Measurements from ENCODE around the gene PAFAH1B2.
"Not testable (repeated sequence)": the region's sequence is repeated elsewhere in the genome, so short reads cannot be mapped to it uniquely, and the experiment has no call there.

Gene PAFAH1B2

DNA sequence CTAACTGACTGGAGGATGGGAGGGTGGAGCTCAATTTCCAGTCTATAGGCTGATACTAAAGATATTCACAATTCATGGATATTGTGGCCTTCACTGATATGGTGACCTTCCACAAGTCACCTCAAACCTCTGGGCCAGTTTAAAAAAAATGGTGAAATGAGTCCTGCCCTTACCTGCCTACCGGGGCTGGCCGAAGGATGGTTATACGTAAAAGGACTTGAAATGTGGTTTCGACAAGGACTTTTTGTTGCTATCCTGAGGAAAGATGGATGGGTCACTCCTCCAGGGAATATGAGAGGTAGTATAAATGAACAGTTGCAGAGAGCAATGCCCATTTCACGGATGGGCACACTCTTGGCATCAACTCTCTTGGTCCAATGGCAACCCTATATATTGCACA lies 63.4 kb downstream of the PAFAH1B2 start:
- not testable (repeated sequence) for H3K9ac ChIP-seq (ENCODE audit: low read length); H3K4me1 ChIP-seq (ENCODE audit: control insufficient read depth, insufficient read depth, low read length); H3K27me3 ChIP-seq (ENCODE audit: control insufficient read depth, insufficient read depth, low read length); H3K4me3 ChIP-seq (ENCODE audit: low read depth, low read length); H3K27ac ChIP-seq (ENCODE audit: low read depth, low read length); H3K9me3 ChIP-seq (ENCODE audit: control insufficient read depth, insufficient read depth, low read depth, low read length)
- H3K36me3 ChIP-seq (ENCODE audit: control insufficient read depth, insufficient read depth, low read length): peaks cover 34% of the 10 kb centered on the region

DNA sequence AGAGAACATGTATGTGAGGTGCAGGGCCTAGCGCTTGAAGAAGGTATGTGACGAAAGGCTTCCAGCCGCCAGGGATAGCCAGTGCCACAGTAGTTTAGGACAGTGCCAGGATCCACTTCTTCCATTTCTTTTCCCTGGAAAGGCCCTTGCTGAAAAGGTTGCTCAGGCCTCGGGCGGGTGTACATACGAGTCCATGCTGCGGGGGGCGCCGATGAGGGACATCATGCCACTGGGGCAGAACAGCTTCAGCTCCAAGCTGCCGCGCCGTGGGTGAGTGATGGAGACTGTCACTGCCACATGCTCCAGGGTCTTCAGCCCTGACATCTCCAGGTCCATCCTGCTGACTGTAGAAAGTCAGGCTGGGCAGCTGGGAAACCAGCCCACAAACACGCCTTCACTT lies 64.6 kb downstream of the PAFAH1B2 start:
- H3K4me1 ChIP-seq (ENCODE audit: control insufficient read depth, insufficient read depth, low read length); H3K9me3 ChIP-seq (ENCODE audit: control insufficient read depth, insufficient read depth, low read depth, low read length); H3K4me3 ChIP-seq (ENCODE audit: low read depth, low read length); H3K27ac ChIP-seq (ENCODE audit: low read depth, low read length); H3K9ac ChIP-seq (ENCODE audit: low read length); H3K27me3 ChIP-seq (ENCODE audit: control insufficient read depth, insufficient read depth, low read length): not testable (repeated sequence)
- H3K36me3 ChIP-seq (ENCODE audit: control insufficient read depth, insufficient read depth, low read length): peaks cover 32% of the 10 kb centered on the region

DNA sequence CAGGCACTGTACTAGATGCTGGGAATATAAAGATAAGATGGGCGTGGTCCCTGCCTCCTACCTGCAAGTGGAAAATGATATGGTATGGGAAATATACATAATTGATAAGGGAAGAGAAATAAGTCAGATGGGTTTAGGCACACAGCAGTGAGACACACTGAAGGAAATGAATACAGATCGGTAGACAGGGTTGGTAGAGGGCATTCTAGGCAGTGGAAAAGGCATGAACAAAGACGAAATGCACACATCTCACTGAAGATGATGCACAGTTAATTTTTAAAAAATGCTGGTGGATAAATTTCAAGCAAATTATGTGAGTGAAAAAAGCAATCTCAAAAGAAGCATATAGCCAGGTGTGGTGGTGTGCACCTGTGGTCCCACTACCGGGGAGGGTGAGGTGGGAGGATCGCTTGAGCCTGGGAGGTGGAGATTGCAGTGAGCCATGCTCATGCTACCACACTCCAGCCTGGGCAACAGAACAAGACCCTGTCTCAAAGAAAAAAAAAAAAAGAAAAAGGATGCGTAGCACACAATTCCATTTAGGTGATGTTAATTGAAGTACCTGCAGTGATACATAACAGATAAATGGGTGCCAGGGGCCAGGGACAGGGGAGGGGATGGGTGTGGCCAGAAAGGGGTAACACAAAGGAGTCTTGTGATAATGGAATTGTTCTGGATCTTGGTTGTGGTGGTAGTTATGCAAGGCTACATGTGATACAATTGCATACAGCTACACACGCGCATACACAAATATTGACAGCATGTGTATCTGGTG lies 65.5 kb downstream of the PAFAH1B2 start:
- not testable (repeated sequence) for H3K27me3 ChIP-seq (ENCODE audit: control insufficient read depth, insufficient read depth, low read length); H3K27ac ChIP-seq (ENCODE audit: low read depth, low read length); H3K4me3 ChIP-seq (ENCODE audit: low read depth, low read length); H3K4me1 ChIP-seq (ENCODE audit: control insufficient read depth, insufficient read depth, low read length); H3K9ac ChIP-seq (ENCODE audit: low read length); H3K9me3 ChIP-seq (ENCODE audit: control insufficient read depth, insufficient read depth, low read depth, low read length)
- peaks cover 28% of the 10 kb centered on the region for H3K36me3 ChIP-seq (ENCODE audit: control insufficient read depth, insufficient read depth, low read length)

DNA sequence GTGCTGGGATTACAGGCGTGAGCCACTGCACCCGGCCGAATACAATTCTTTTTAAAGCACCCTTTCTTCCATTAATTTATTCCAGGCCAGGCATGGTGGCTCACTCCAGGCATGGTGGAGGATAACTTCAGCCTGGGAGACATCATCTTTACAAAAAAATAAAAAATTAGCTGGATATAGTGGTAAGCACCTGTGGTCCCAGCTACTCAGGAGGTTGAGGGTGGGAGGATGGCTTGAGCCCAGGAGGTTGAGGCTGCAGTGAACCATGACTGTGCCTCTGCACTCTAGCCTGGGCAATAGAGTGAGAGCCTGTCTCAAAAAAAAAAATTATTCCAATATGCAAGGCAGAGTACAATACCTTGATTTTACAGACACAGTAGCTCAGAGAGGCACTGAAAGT lies 66.5 kb downstream of the PAFAH1B2 start:
- H3K4me1 ChIP-seq (ENCODE audit: control insufficient read depth, insufficient read depth, low read length): no peaks in the 10 kb centered on the region
- no peaks in the 10 kb centered on the region for H3K27me3 ChIP-seq (ENCODE audit: control insufficient read depth, insufficient read depth, low read length)
- H3K9me3 ChIP-seq (ENCODE audit: control insufficient read depth, insufficient read depth, low read depth, low read length): no peaks in the 10 kb centered on the region
- no peak overlapping the region for H3K27ac ChIP-seq (ENCODE audit: low read depth, low read length)
- no peak overlapping the region for H3K9ac ChIP-seq (ENCODE audit: low read length)
- H3K36me3 ChIP-seq (ENCODE audit: control insufficient read depth, insufficient read depth, low read length): peaks cover 23% of the 10 kb centered on the region
- H3K4me3 ChIP-seq (ENCODE audit: low read depth, low read length): no peak overlapping the region

DNA sequence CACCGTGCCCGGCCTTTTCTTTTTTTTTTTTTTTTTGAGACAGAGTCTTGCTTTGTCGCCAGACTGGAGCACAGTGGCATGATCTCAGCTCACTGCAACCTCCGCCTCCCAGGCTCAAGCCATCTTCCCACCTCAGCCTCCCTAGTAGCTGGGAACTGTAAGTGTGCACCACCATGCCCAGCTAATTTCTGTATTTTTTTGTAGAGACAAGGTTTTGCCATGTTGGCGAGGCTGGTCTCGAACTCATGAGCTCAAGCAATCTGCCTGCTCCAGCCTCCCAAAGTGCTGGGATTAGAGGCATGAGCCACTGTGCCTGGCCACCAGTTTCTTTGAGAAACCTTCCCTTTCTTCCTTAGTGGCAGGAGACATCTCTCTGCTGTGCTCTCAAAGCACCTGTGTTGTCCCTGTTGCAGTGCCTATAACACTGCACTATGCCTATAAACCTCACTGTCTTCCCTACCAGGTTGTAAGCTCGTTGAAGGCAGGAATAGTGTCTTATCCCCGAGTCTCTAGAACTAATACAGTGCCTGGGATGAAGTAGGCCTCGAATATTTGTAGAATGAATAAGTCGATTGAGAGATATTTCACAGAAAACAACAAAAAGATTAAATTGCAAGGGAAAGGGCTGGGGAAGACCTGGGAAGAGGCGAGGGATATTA lies 68.7 kb downstream of the PAFAH1B2 start:
- no peak overlapping the region for H3K9ac ChIP-seq (ENCODE audit: low read length)
- no peaks in the 10 kb centered on the region for H3K9me3 ChIP-seq (ENCODE audit: control insufficient read depth, insufficient read depth, low read depth, low read length)
- H3K27ac ChIP-seq (ENCODE audit: low read depth, low read length): no peak overlapping the region
- no peaks in the 10 kb centered on the region for H3K4me1 ChIP-seq (ENCODE audit: control insufficient read depth, insufficient read depth, low read length)
- peaks cover 38% of the 10 kb centered on the region for H3K36me3 ChIP-seq (ENCODE audit: control insufficient read depth, insufficient read depth, low read length)
- no peak overlapping the region for H3K4me3 ChIP-seq (ENCODE audit: low read depth, low read length)
- no peaks in the 10 kb centered on the region for H3K27me3 ChIP-seq (ENCODE audit: control insufficient read depth, insufficient read depth, low read length)

DNA sequence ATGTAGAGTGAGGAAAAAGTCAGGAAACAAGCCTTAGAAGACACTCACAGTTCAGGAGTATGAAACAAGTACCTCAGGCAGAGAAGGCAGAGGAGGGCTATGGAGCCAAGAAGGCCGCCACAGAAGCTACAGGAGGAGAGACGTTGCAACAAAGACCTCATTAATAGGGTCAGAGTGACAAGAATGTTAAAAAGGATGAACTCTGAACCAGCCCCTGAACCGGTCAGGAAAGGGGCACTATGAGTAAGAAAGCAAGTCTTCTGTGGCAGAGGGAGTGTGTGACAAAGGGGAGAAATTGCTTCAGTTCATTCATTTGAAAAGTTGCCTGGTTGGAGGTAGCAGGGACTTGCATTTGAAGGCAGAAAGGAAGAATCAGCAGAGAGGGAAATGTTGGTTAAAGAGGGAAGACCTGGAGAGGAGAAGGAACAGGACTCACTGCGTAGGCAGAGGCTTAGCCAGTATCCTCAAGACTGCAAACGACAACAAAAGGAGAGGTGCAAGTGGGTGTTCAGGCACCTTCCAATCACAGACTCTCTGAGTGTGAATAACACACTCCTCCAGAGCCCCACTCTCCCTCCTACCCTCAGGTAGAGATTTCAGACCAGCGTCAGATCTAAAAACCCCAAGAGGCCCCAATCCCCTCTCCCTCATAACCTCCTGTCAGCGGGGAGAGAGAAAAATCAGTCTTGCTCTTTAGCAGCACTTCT lies 70.5 kb downstream of the PAFAH1B2 start:
- Histone ChIP-seq H3K27me3 (ENCODE audit: control insufficient read depth, insufficient read depth, low read length) (no peaks in the 10 kb centered on the region), H3K27ac (ENCODE audit: low read depth, low read length) (no peak overlapping the region), H3K4me1 (ENCODE audit: control insufficient read depth, insufficient read depth, low read length) (no peaks in the 10 kb centered on the region), H3K4me3 (ENCODE audit: low read depth, low read length) (no peak overlapping the region), H3K9me3 (ENCODE audit: control insufficient read depth, insufficient read depth, low read depth, low read length) (no peaks in the 10 kb centered on the region), H3K36me3 (ENCODE audit: control insufficient read depth, insufficient read depth, low read length) (peaks cover 54% of the 10 kb centered on the region), H3K9ac (ENCODE audit: low read length) (no peak overlapping the region)

DNA sequence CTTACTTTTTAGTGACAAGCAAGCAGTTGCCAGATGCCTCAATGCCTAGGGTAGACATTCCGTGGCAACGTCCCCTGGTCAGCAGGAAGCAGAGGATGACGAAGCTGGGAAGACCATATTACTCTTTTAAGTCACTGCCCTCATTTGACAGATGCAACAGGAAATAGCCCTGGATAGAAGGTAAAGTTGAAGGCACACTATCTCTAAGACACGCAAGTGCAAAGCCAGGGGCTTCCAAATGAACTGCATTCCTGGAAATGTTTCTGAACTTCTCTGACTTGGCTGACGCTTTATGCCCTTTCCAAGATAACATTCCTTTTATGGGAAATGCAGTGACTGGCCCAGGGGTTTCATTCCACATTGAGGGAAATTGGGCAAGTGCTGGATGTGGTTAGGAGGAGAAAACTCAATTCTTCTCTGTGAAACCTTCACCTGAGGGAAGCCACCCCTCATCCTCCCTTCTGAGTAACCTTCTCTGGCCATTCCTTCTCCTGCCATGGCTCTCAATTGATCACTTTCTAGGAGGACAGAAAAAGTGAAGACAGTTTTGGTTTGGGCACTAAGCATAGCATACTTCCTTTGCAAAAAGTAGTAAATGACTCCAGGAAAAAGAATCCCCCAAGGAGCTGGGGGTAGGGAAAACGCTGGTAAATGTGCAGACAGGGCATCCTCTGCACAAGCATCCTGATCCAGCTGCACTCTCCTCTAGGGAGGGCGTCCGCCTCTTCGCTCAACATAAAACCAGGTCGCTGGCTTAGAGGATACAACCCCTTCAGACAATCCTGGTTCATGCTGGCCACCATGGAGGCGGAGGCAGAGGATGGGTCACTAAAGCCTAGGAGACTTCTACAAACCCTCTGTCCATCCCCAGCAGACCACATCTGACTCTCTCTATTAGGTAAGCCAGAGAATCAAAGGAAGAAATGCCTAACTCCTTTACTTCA lies 73.3 kb downstream of the PAFAH1B2 start:
- no peak overlapping the region for H3K4me3 ChIP-seq (ENCODE audit: low read depth, low read length)
- peaks cover 67% of the 10 kb centered on the region for H3K36me3 ChIP-seq (ENCODE audit: control insufficient read depth, insufficient read depth, low read length)
- no peaks in the 10 kb centered on the region for H3K9me3 ChIP-seq (ENCODE audit: control insufficient read depth, insufficient read depth, low read depth, low read length)
- no peaks in the 10 kb centered on the region for H3K27me3 ChIP-seq (ENCODE audit: control insufficient read depth, insufficient read depth, low read length)
- H3K9ac ChIP-seq (ENCODE audit: low read length): no peak overlapping the region
- H3K4me1 ChIP-seq (ENCODE audit: control insufficient read depth, insufficient read depth, low read length): peaks cover 9% of the 10 kb centered on the region; the same call in 1 of the 2 replicates
- H3K27ac ChIP-seq (ENCODE audit: low read depth, low read length): no peak overlapping the region

DNA sequence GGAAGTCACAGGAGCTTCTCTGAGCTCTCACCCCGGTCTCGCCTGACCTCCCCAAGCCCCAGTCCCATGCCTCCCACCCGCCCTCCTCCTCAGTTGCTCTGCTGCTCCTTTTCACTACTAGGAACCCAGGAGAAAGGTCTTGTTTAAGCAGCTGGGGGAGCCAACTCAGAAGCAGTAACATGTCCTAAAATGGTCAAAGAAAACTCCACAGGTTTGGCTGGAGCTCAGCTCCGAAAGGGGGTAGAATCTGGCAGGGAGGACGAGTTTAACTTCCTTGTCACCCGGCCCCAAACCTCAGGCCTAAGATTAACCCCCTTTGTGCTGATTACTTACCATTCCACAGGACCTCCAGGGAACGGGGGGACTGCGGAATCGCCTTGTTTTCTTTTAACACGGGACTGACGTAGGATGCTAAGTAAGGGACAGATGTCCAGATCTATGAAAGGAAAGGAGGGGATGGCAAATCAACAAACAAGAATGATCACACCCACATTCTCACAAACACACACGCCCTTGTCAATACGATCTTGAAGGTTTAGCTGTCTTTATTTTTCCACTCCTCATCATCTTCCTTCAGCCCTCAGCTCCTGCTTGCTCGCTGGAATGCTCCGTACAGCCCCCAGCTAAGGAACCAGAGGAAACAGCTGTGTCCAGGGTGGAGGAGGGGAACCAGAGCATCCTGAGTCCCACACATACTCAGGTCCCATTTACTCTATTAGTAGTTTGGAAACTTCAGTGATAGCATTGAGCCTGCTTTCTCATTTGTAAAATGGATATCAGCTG lies 74.2 kb downstream of the PAFAH1B2 start:
- Histone ChIP-seq H3K27me3 (ENCODE audit: control insufficient read depth, insufficient read depth, low read length) (no peaks in the 10 kb centered on the region), H3K36me3 (ENCODE audit: control insufficient read depth, insufficient read depth, low read length) (peaks cover 67% of the 10 kb centered on the region), H3K4me1 (ENCODE audit: control insufficient read depth, insufficient read depth, low read length) (peaks cover 9% of the 10 kb centered on the region; the same call in 1 of the 2 replicates), H3K9ac (ENCODE audit: low read length) (no peak overlapping the region), H3K4me3 (ENCODE audit: low read depth, low read length) (no peak overlapping the region), H3K27ac (ENCODE audit: low read depth, low read length) (no peak overlapping the region), H3K9me3 (ENCODE audit: control insufficient read depth, insufficient read depth, low read depth, low read length) (no peaks in the 10 kb centered on the region)

DNA sequence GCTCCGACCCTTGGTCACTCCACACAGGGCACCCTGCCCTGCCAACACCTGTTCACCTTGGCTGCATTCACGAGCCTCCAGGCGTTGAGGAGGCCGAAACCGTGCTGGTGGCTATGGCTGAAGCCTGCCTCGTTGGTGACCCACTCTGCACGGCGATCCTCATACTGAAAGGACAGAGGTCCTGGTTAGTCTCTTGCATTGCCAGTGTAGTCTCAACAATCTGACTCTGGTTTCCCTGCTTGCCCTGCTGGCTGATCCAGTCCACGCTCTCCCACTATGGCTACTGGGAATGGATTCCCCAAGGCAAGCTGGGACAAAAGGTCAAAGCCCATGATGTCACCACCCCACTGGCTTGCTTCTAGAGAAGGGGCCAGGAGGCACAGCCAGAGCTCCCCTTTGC lies 74.9 kb downstream of the PAFAH1B2 start:
- Histone ChIP-seq H3K27ac (ENCODE audit: low read depth, low read length) (no peak overlapping the region), H3K9ac (ENCODE audit: low read length) (no peak overlapping the region), H3K9me3 (ENCODE audit: control insufficient read depth, insufficient read depth, low read depth, low read length) (no peaks in the 10 kb centered on the region), H3K4me1 (ENCODE audit: control insufficient read depth, insufficient read depth, low read length) (peaks cover 9% of the 10 kb centered on the region; the same call in 1 of the 2 replicates), H3K4me3 (ENCODE audit: low read depth, low read length) (no peak overlapping the region), H3K36me3 (ENCODE audit: control insufficient read depth, insufficient read depth, low read length) (peaks cover 71% of the 10 kb centered on the region), H3K27me3 (ENCODE audit: control insufficient read depth, insufficient read depth, low read length) (no peaks in the 10 kb centered on the region)

DNA sequence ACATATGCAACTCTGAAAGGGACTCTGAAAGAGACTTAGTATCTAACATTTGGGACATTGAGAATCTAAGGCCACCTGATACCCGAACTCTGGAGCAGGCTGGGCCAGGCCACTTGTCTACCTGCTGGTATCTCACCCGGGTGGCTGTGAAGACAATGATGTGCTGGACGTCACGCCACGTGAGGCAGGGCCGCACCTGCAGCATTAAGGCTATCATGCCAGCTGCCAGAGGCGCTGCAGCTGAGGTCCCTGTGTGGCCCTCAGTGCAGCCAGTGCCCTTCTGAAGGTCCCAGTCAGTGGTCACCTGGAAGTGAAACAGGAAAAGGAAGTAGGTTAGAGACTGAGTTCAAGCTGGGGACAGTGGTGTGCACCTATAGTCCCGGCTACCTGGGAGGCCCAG lies 75.4 kb downstream of the PAFAH1B2 start:
- Histone ChIP-seq H3K36me3 (ENCODE audit: control insufficient read depth, insufficient read depth, low read length) (peaks cover 72% of the 10 kb centered on the region), H3K9ac (ENCODE audit: low read length) (no peak overlapping the region)

More for the DNA sequence above, 75.4 kb downstream of the PAFAH1B2 start:
- no peak overlapping the region for H3K27ac ChIP-seq (ENCODE audit: low read depth, low read length)
- H3K4me1 ChIP-seq (ENCODE audit: control insufficient read depth, insufficient read depth, low read length): peaks cover 9% of the 10 kb centered on the region; the same call in 1 of the 2 replicates
- H3K9me3 ChIP-seq (ENCODE audit: control insufficient read depth, insufficient read depth, low read depth, low read length): no peaks in the 10 kb centered on the region
- no peak overlapping the region for H3K4me3 ChIP-seq (ENCODE audit: low read depth, low read length)
- H3K27me3 ChIP-seq (ENCODE audit: control insufficient read depth, insufficient read depth, low read length): no peaks in the 10 kb centered on the region
